Measurements from ENCODE around the gene MAB21L4.

The MAB21L4 gene

DNA sequence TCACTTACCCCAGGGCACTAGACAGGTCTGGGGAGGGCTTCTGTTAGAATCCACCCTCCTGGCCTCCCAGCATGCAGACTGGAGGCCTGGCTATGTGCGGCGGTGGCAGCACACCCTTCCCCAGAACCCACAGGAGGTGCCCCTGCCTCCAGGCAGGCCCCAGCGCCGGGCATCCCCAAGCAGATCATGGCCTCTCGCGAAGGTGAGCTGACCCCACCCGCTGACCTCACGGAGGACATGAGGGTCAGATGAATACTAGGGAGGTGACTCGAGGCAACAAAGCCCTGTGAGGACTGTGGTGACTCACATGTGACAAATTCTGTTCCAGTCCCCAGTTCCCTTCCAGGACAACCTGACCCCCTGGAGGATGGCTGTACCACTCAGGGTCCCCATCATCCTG is 1.9 kb downstream of the MAB21L4 start:
- DNase-seq: no peak

DNA sequence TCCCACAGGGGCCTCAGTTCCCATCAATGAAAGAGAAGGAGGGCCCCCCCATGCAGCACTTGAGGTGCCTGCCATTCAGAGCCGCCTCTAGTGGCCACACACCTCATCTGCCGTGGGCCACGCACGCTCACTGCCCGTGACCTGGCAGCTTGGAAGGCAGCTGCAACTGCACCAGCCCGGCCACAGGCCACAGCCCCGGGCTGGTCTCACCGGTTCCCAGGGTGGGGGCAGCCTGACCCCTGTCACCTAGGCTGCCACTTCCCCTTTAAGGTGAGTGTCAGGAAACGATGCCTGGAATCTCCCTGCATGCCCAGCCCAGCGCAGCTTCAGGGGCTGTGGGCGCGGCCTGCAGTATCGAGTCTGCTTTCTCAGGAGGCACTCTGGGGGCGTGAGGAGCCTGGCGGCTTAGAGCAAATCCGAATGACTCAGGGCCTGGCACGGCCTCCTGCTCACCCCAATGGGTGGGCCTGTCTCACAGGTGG is 2.6 kb downstream of the MAB21L4 start:
- no peak for DNase-seq

DNA sequence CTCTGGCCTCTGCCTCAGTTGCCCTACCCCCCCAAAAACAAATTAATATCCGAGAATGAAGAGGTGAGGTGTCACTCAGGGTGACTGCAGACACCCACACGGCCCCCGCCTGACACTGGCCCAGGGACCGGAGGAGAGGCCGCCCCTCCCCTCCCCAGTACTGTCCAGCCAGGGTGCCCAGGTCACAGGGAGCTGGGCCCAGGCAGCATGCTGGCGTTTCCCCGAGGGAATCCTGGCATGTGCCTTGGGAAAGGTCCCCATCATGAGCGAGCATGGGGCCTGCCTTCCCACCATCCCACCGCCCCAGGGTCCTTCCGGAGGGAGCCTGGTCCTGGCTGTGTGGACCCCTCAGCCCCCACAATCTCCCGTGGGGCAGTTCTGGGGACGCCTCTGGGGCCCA is 3.0 kb downstream of the MAB21L4 start:
- DNase-seq: no peak

DNA sequence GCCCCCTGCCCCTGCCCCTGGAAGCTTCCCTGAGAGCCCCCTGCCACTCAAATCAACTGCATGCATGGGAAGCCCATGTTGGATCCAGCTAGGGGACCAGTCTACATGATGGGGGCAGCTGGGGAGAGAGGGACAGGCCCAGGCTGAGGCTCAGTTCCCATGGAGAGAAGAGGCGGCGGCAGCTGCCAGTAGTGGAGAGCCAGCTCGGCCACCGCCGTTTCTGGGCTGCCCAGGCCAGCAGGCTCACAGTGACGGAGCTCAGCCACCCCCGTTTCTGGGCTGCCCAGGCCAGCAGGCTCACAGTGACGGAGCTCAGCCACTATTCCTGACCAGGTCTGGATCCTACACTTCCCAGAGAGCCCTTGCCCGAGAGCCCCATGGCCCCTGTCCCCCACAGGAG is 3.6 kb downstream of the MAB21L4 start:
- no peak for DNase-seq

DNA sequence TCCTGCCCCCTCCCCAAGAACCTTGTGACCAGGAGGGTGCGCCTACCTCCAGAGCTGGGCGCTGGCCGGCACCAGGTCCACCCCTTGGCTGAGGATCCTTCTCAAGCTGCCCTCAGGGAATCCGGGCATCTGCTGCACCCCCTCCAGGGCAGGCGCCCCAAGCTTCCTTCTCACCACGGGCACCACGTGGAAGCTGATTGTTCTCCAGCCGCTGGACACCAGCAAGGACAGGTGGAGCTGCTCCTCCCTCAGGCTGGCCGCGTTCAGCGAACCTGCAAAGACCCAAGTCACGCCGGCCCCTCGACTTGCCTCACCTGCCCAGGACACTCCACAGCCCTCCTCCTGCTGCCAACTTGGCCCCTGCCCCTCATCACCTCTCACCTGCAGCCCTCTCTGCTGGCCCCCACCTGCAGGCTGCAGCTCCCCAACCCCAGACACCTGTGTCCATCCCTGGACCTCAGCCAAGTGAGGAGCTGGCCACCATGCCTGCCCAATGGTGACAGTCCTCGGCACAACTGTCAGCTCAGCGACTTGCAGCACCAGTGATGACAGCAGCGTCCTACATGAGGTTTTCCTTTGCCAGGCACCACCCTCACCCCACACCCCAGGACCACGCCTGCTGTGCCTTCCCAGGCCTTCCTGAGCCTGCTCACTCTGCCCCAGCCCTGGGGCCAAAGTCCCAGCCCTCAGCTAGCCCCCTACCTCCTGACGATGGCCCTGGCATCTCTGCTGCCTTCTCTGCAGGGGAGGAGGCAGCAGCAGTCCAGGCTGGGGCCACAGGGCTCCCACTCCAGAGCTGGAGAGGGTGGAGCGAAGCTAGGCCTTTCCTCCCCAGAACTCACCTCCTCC is 4.2 kb downstream of the MAB21L4 start:
- no peak for DNase-seq

DNA sequence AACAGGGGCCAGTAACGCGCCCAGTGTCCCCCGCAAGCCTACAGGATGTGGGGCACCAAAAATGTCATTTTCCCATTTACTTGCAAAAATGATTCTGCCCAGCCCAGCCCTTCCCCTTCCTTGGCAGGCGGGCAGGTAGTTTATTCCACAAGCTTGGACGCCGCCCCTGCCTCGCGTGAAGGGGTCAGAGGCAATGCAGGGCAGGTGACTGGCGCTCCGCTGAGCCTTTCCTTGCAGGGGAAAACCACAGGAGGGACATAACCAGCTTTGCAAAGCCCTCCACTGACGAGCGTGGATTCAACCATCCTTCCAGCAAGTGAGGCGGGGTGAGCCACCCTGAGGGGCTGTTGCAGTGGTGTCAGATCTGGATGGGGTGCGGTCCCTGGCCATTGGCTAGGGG is 5.3 kb downstream of the MAB21L4 start:
- DNase-seq: no peak

DNA sequence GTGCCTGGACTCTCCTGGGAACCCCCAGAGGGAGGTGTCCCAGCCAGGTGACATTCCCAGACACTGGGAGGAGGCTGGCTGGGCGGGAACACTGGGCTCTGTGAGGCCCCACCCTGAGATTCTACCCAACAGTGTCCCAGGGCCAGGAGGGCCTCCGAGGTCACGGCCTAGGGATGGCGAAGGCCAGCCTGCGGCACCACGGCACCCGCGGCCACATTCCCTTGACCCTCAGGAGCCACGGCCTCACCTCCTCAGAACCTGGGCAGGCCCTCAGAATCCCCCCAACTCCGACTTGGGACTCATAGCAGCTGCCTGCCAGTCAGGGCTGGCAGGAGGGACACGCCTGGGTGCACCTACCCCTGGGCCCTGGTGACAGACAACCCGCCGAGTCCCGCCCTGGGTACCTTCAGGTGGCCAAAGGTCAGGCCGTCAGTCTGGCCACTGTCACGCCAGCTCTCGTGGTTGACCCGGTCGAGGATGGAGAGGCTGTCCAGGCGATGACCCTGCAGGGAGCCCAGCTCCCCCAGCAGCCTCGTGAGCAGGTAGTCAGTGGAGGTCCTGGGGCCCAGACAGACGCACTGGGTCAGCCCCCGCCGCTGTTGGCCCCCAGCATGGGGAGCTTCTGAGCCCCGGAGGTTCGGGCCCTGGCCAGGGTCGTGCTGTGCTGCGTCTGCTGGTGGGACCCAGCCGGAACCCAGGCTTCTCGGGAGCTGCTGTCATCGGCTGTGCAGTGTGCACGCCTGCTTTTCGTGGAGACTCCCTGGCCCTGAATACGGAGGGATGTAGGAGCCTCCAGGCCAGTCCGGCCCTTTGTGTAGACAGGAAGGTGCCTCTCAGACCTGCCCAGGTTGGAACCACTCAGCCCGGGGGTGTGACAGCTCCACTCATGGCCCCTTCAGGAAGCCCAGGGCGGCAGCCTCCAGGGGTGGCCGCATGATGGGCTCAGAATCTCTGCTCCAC is 6.1 kb downstream of the MAB21L4 start:
- no peak for DNase-seq

DNA sequence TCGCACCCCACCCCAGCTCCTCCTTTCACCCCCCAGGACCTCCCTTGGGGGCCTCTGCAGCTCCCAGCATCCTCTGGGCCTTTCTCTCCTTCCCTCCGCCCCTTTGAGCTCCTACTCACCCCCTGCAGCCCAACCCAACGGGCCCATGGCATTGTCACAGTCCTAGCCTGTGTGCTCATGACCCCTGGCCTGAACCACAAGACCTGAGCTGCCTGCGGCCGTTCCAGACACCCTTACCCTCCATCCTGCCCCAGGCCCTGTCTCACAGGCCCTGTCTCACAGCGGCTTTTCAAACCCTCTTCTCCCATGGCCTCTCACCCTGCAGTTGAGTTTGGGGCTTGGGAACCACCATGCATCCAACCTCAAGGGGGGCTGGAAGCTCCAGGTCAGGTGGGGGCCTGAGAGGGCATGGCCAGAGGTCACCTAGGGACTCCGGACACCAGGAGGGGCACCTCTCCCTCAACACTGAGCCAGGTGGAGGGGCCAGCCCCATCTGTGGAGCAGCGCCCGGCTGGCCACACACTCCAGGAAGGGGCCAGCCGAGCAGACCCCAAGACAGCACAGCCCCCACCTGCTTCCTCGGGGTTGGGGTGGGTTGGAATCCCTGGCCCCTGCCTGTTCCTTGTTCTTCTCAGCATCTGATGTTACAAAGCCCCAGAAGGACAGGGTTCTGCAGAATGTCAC is 6.9 kb downstream of the MAB21L4 start:
- DNase-seq: no peak

DNA sequence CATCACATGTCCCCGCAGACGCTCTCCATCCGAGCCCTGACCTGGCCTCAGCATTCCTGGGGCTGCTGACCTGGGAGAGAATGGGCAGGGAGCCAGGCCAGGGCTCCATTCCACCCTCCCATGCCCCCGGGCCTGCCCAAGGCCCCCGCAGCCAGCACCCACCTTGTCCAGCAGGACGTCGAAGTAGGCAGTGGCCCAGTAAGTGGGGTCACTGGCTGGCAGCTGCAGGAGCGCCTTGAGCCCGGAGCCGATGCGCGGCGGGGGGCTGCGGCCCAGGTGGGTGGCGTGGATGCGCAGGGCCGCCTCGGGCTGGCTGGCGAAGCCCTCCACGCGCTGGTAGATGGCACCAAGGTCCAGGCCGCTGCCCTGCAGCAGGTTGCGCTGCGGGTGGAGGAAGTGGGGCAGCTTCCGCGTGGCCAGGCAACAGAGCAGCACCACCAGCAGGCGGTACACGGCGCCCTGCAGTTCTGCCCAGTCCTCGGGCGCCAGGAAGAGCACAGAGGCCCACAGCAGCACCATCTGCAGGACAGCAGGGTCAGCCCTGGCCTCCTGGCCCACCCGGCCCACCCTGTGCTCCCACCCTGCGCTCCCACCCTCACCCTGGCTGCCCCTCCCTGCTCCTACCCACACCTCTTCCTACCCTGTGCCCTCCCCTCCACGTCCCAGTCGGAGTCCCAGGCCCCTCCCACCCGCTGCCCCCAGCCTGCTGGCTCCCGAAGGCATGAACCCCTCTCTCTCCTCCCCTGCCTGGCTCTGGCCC is 7.6 kb downstream of the MAB21L4 start:
- no peak for DNase-seq

DNA sequence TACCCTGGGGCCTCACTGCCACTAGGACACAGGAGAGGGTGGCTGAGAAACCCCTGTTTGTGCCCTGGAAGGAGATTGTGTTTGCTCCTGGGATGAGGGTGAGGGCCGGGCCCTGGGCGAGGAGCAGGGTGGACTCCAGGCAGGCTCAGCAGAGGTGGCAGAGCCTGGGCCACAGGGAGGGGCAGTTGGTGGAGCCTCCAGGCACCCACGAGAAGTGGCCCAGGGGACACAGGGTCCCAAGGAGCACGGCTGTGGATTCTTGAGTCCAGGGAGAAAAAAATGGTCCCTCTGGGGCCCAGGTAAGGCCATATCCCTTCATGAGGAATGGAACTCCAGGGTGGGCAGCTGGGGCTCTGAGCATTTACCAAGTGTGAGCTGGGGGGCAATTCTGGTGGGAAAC is 8.3 kb downstream of the MAB21L4 start:
- no peak for DNase-seq

DNA sequence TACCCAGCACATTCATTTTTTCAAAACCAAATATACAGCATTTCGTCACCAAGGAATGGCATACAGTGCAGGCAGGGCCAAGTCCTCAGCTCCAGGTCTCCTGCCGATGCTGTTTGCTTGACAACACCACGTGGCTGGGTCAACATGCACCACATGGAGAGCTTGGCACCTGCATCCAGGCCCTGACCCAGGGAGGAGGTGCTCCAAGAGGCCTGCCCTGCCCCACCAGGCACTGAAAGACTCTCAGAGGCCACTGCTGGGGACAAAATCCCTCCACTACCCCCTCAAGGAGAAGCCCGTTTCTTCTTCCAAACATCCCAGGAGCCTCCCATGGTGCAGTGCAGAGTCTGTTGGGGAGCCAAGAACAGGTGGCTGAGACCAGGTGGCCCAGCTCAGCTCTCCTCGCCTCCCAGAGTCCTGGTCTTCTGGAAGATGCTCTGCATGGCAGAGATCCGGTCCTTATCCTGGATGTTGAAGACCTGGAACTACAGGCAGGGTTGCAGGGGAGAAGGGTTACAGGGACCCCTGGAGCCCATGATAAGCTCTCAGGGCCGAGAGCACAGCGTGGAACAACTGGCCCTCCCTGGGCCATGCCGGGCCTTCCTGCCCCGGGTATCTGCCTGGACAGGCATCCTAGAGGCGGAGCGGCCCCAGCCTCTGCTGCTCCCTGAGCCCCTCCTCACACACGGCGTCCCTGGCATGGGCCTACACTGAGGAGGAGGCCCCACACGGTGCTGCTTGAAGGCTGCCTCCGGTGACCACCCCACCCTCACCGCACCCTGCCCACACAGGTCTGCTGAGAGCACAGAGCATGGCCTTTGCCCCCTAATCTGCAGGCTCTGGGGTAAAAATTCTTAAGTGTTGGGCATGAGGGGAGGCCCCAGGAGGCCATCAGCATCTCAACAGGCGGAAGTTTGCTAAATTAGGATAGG is 9.0 kb downstream of the MAB21L4 start:
- DNase-seq: peak; percentile 51 to 60

DNA sequence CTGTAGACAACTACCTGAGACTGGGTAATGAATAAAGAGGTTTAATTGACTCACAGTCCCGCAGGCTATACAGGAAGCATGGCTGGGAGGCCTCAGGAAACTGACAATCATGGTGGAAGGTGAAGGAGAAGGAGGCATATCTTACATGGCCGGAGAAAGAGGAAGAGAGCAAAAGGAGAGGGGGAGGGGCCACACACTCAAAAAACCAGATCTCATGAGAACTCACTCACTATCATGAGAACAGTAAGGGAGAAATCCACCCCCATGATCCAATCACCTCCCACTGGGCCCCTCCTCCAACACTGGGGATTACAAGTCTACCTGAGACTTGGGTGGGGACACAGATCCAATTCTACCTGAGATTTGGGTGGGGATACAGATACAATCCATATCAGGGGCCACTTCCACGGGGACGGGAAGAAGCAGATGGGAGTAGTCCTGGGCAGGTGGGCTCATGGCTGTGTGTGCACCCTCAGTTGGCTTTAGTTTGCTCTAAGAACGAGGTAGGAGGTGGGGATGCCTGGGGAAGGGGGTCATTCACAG is 9.9 kb downstream of the MAB21L4 start:
- DNase-seq: no peak

DNA sequence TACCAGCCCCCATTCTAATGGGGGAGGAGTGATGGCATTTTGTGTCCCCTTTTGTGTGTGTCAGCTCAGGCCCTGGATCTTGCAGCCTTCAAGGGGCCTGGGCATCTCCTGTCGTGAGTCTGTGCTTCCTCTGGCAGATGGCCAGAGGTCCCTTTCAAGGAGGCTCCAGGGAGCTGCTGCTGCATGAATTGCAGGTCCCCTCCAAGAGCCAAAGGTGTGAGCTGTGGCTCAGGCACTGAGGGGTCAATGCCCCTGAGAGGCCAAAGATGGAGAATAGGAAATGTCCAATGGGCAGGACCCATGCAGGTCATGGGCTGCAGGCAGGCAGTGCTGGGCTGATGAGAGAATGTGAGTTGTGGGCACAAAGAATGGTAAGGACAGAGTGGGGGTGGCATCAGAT is 10.4 kb downstream of the MAB21L4 start:
- DNase-seq: no peak

DNA sequence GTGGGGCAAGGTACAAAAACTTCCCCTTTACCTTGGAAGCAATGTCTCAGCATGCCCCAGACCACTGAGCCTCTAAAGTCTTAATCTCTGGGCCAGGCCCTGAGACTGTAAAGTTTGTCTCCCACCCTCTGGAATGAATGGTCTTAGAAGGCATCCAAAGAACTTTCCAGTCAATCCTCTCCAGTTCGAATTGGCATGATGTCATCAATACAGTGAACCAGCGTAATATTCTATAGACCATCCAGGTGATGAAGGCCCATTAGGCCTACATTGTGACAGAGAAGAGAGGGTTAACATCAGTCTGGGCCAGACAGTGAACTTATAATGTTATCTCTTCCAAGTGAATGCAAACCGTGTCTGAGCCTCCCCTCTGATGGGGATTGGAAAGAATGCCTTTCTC is 11.2 kb downstream of the MAB21L4 start:
- DNase-seq: no peak

DNA sequence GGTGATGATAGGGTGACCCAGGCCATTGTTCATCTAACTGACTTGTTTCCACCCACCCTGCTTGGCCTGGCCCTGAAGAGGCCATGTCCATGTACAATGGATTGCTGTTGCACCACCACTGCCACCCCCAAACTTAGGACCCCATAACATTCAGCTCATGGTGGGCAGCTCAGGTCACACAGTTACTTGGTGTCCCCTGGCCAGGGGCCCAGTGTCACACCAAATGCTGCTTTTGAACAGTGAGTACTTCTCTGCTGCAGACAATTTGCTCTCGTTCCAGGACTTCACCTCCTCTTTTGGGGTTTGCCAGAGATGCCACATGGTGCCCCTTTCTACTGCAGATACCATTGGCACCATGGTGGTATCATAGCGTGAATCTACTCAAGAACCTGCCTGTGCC is 11.7 kb downstream of the MAB21L4 start:
- DNase-seq: no peak

DNA sequence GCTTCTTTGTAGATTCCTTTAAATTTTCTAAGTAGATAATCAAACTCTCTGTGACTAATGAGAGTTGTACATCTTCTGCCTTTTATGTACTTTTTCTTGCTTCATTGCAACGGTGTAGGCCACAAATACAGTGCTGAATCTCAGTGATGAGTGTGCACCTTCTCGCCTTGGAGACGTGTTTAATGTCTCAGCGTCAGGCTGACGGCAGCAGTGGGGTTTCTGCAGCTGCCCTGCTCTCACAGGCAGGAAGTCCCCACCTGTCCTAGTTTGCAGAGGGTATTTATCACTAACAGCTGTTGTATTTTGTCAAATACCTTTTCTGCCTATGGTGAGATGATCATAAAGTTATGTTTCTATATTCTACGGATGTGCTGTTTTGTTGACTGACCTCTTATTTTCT is 14.0 kb downstream of the MAB21L4 start:
- no peak for DNase-seq

DNA sequence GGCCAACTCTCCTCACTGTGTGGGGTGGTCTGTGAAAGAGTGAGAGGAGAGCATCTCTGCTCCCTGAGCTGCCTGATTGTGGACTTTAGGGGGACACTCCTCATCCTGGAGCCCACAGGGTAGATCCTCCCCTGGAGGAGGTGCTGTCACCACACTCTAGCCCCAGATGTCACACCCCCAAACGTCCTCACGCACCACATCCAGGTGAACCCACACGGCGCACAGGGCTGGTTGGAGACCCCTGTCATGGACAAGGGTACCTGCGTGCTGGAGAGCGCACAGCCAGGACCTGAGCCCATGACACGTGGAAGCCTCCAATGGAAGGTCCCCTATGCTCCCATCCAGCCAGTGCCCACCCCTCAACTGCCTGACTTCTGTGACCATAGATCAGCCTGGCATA is 16.9 kb downstream of the MAB21L4 start:
- no peak for DNase-seq

DNA sequence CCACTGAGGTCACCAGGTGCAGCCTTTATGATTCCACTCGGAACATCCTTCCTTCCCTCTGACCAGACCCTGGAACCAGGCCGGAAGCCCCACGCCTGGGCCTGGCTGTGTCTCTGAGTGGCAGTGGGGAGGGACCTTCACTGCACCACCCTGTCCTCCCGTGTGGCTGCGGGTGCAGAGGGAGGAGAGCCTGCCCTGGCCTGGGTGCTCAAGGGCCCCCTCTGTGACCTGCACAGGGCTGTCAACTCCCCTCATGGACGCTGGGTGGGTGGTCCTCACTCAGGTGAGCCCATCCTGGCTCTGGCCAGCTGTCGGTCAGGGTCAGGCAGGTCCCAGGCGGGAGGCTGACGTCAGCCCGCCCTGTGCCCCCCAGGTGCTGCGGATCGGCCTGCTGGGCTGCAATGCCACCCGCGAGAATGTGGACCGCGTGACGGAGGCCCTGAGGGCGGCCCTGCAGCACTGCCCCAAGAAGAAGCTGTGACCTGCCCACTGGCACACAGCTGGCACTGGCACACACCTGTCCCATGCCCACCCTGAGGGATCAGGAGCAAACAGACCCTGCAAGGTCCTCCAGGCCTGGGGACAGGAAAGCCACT is 17.5 kb downstream of the MAB21L4 start:
- DNase-seq: no peak

DNA sequence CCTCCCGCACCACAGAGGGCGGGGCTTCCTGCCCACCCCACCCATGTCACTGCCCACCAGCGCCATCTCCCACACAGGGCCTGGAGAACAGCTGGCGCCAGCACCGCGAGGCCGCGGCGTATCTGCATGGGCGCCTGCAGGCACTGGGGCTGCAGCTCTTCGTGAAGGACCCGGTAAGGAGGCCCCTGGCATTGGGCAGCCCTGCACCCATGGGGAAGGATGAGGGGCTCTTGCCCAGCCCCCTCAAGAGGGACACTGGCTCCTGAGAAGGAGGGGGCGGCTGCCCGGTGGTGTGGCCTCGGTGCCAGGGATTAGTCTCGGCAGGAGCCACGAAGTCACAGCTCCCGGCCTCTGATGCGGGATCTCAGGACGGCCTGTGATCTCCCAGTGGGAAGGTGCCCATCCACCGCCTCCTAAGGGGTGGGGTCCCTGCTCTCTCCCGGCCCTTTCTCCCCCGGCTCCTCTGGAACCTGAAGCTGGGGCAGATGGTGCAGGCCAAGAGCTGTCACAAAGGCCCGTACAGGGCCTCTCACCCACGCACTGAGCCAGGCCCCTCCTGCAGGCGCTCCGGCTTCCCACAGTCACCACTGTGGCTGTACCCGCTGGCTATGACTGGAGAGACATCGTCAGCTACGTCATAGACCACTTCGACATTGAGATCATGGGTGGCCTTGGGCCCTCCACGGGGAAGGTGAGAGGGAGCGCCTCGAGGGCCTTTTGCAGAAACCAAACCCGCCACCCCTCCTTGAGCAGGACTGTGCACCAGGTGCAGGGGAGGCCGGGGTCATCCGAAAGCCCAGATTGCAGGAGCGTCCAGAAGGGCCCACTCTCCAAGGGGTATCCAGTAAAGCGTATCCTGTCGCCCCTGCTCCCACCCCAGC is 18.3 kb downstream of the MAB21L4 start:
- no peak for DNase-seq
